ENCODE results near the gene FYTTD1.
"Not testable (repeated sequence)": the region's sequence is repeated elsewhere in the genome, so short reads cannot be mapped to it uniquely, and the experiment has no call there.

Gene FYTTD1

GRCh38 chr3:197722734-197723133, 26.9 kb upstream of the FYTTD1 start:
- Histone ChIP-seq H2AFZ (ENCODE audit: low read depth, low read length) (no peak overlapping the region), H3K27me3 (ENCODE audit: insufficient read depth, low read length, poor library complexity) (no peaks in the 10 kb centered on the region), H3K79me2 (ENCODE audit: insufficient read depth, low read length) (no peaks in the 10 kb centered on the region; the same call in 1 of the 2 replicates), H3K4me3 (ENCODE audit: low read depth in 1 of 2, low read length in 2 of 2) (no peak overlapping the region), H3K4me2 (ENCODE audit: insufficient read depth, low read length) (no peak overlapping the region), H3K4me1 (ENCODE audit: insufficient read depth, low read length) (no peaks in the 10 kb centered on the region), H4K20me1 (ENCODE audit: insufficient read depth, low read length) (no peaks in the 10 kb centered on the region), H3K27ac (ENCODE audit: low read length) (no peak overlapping the region), H3K36me3 (ENCODE audit: insufficient read depth, low read length) (peaks cover 4% of the 10 kb centered on the region; the same call in 1 of the 2 replicates), H3K9ac (ENCODE audit: low read depth, low read length) (no peak overlapping the region), H3K9me3 (ENCODE audit: insufficient read depth, low read length, severe bottlenecking) (peaks cover 14% of the 10 kb centered on the region)
- TF ChIP-seq, protein P1, sequence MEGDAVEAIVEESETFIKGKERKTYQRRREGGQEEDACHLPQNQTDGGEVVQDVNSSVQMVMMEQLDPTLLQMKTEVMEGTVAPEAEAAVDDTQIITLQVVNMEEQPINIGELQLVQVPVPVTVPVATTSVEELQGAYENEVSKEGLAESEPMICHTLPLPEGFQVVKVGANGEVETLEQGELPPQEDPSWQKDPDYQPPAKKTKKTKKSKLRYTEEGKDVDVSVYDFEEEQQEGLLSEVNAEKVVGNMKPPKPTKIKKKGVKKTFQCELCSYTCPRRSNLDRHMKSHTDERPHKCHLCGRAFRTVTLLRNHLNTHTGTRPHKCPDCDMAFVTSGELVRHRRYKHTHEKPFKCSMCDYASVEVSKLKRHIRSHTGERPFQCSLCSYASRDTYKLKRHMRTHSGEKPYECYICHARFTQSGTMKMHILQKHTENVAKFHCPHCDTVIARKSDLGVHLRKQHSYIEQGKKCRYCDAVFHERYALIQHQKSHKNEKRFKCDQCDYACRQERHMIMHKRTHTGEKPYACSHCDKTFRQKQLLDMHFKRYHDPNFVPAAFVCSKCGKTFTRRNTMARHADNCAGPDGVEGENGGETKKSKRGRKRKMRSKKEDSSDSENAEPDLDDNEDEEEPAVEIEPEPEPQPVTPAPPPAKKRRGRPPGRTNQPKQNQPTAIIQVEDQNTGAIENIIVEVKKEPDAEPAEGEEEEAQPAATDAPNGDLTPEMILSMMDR (IDR thresholded peaks at IDR 0.05; ENCODE audit: borderline replicate concordance, extremely low read depth, low read length, poor library complexity, severe bottlenecking): no peak
- TF ChIP-seq EZH2 (IDR thresholded peaks at IDR 0.05; ENCODE audit: borderline replicate concordance, low read depth, low read length, severe bottlenecking): no peak
- DNase-seq: no peak
- no peak for ATAC-seq (ENCODE audit: insufficient read depth, low read depth)

DNA sequence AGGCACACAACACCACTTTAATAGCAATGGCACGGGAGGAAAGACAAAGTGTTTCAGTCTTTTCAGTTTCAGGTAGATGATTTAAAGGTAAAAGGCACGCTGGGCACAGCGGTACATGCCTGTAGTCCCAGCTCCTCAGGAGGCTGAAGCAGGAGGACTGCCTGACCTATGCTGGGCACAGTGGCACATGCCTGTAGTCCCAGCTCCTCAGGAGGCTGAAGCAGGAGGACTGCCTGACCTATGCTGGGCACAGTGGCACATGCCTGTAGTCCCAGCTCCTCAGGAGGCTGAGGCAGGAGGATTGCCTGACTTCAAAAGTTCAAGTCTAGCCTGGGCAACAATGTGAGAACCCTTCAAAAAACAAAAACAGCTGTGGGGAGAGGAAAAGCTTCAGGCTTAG, 21.8 kb upstream of the FYTTD1 start:
- not testable (repeated sequence) for DNase-seq; H3K27me3 ChIP-seq (ENCODE audit: insufficient read depth, low read length, poor library complexity); H3K9me3 ChIP-seq (ENCODE audit: insufficient read depth, low read length, severe bottlenecking); H3K4me2 ChIP-seq (ENCODE audit: insufficient read depth, low read length); H3K4me1 ChIP-seq (ENCODE audit: insufficient read depth, low read length); H4K20me1 ChIP-seq (ENCODE audit: insufficient read depth, low read length); H3K9ac ChIP-seq (ENCODE audit: low read depth, low read length); H3K79me2 ChIP-seq (ENCODE audit: insufficient read depth, low read length); H3K4me3 ChIP-seq (ENCODE audit: low read depth in 1 of 2, low read length in 2 of 2); ATAC-seq (ENCODE audit: insufficient read depth, low read depth); H3K27ac ChIP-seq (ENCODE audit: low read length); H3K36me3 ChIP-seq (ENCODE audit: insufficient read depth, low read length); H2AFZ ChIP-seq (ENCODE audit: low read depth, low read length)

- Histone ChIP-seq H3K4me2 (ENCODE audit: insufficient read depth, low read length) (no peak overlapping the region), H3K27ac (ENCODE audit: low read length) (no peak overlapping the region), H4K20me1 (ENCODE audit: insufficient read depth, low read length) (no peaks in the 10 kb centered on the region), H3K27me3 (ENCODE audit: insufficient read depth, low read length, poor library complexity) (no peaks in the 10 kb centered on the region), H3K79me2 (ENCODE audit: insufficient read depth, low read length) (peaks cover 11% of the 10 kb centered on the region; the same call in 1 of the 2 replicates), H3K9ac (ENCODE audit: low read depth, low read length) (no peak overlapping the region), H3K4me3 (ENCODE audit: low read depth in 1 of 2, low read length in 2 of 2) (no peak overlapping the region), H3K36me3 (ENCODE audit: insufficient read depth, low read length) (no peaks in the 10 kb centered on the region), H3K9me3 (ENCODE audit: insufficient read depth, low read length, severe bottlenecking) (peaks cover 1% of the 10 kb centered on the region), H3K4me1 (ENCODE audit: insufficient read depth, low read length) (no peaks in the 10 kb centered on the region), H2AFZ (ENCODE audit: low read depth, low read length) (no peak overlapping the region)
- TF ChIP-seq, protein P1 (IDR thresholded peaks at IDR 0.05; ENCODE audit: borderline replicate concordance, extremely low read depth, low read length, poor library complexity, severe bottlenecking): no peak
- no peak for TF ChIP-seq EZH2 (IDR thresholded peaks at IDR 0.05; ENCODE audit: borderline replicate concordance, low read depth, low read length, severe bottlenecking)
- no peak for ATAC-seq (ENCODE audit: insufficient read depth, low read depth)
- no peak for DNase-seq
These were observed 21.2 kb upstream of the FYTTD1 start for GRCh38 chr3:197728487-197728886.

GRCh38 chr3:197730200-197730599, 19.5 kb upstream of the FYTTD1 start:
- Histone ChIP-seq H2AFZ (ENCODE audit: low read depth, low read length) (no peak overlapping the region), H3K36me3 (ENCODE audit: insufficient read depth, low read length) (no peaks in the 10 kb centered on the region), H3K9me3 (ENCODE audit: insufficient read depth, low read length, severe bottlenecking) (no peaks in the 10 kb centered on the region), H3K9ac (ENCODE audit: low read depth, low read length) (no peak overlapping the region), H3K4me1 (ENCODE audit: insufficient read depth, low read length) (peaks cover 9% of the 10 kb centered on the region), H3K79me2 (ENCODE audit: insufficient read depth, low read length) (peaks cover 22% of the 10 kb centered on the region; the same call in 1 of the 2 replicates), H4K20me1 (ENCODE audit: insufficient read depth, low read length) (no peaks in the 10 kb centered on the region), H3K27ac (ENCODE audit: low read length) (no peak overlapping the region), H3K4me2 (ENCODE audit: insufficient read depth, low read length) (no peak overlapping the region), H3K4me3 (ENCODE audit: low read depth in 1 of 2, low read length in 2 of 2) (no peak overlapping the region), H3K27me3 (ENCODE audit: insufficient read depth, low read length, poor library complexity) (no peaks in the 10 kb centered on the region)
- DNase-seq (no peak), ATAC-seq (ENCODE audit: insufficient read depth, low read depth) (no peak)
- TF ChIP-seq EZH2 (IDR thresholded peaks at IDR 0.05; ENCODE audit: borderline replicate concordance, low read depth, low read length, severe bottlenecking): no peak
- TF ChIP-seq, protein P1 (IDR thresholded peaks at IDR 0.05; ENCODE audit: borderline replicate concordance, extremely low read depth, low read length, poor library complexity, severe bottlenecking): no peak

DNA sequence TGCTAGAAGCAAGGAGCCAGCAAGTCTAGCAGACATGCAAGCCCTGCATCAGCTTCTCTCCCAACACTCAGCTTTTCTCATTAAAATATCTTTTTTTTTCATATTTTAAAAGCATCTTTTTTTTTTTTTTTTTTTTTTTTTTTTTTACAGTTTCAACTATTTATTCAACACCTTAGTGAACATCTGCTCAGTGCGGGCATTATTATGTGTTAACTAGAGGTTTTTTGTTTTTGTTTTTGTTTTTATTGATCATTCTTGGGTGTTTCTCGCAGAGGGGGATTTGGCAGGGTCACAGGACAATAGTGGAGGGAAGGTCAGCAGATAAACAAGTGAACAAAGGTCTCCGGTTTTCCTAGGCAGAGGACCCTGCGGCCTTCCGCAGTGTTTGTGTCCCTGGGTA, 18.9 kb upstream of the FYTTD1 start:
- peaks cover 28% of the 10 kb centered on the region for H3K79me2 ChIP-seq (ENCODE audit: insufficient read depth, low read length)
- not testable (repeated sequence) for H3K9ac ChIP-seq (ENCODE audit: low read depth, low read length); H3K9me3 ChIP-seq (ENCODE audit: insufficient read depth, low read length, severe bottlenecking); H2AFZ ChIP-seq (ENCODE audit: low read depth, low read length); H4K20me1 ChIP-seq (ENCODE audit: insufficient read depth, low read length); H3K27ac ChIP-seq (ENCODE audit: low read length); ATAC-seq (ENCODE audit: insufficient read depth, low read depth); H3K4me3 ChIP-seq (ENCODE audit: low read depth in 1 of 2, low read length in 2 of 2); H3K4me2 ChIP-seq (ENCODE audit: insufficient read depth, low read length); H3K36me3 ChIP-seq (ENCODE audit: insufficient read depth, low read length); H3K27me3 ChIP-seq (ENCODE audit: insufficient read depth, low read length, poor library complexity); DNase-seq
- H3K4me1 ChIP-seq (ENCODE audit: insufficient read depth, low read length): peaks cover 15% of the 10 kb centered on the region

DNA sequence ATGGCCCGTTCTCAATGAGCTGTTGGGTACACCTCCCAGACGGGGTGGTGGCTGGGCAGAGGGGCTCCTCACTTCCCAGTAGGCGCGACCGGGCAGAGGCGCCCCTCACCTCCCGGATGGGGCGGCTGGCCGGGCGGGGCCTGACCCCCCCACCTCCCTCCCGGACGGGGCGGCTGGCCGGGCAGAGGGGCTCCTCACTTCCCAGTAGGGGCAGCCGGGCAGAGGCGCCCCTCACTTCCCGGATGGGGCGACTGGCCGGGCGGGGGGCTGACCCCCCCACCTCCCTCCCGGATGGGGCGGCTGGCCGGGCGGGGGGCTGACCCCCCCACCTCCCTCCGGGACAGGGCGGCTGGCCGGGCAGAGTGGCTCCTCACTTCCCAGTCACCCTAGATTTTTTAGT, 18.2 kb upstream of the FYTTD1 start:
- H3K36me3 ChIP-seq (ENCODE audit: insufficient read depth, low read length); H3K27me3 ChIP-seq (ENCODE audit: insufficient read depth, low read length, poor library complexity); DNase-seq; H3K9me3 ChIP-seq (ENCODE audit: insufficient read depth, low read length, severe bottlenecking); ATAC-seq (ENCODE audit: insufficient read depth, low read depth); H3K4me2 ChIP-seq (ENCODE audit: insufficient read depth, low read length); H4K20me1 ChIP-seq (ENCODE audit: insufficient read depth, low read length); H3K9ac ChIP-seq (ENCODE audit: low read depth, low read length); H3K4me3 ChIP-seq (ENCODE audit: low read depth in 1 of 2, low read length in 2 of 2); H2AFZ ChIP-seq (ENCODE audit: low read depth, low read length); H3K27ac ChIP-seq (ENCODE audit: low read length): not testable (repeated sequence)
- Histone ChIP-seq H3K4me1 (ENCODE audit: insufficient read depth, low read length) (peaks cover 18% of the 10 kb centered on the region), H3K79me2 (ENCODE audit: insufficient read depth, low read length) (peaks cover 34% of the 10 kb centered on the region)
